NB4 (cell line): Measurements from ENCODE around the gene TCF25.
"Not testable (repeated sequence)": the region's sequence is repeated elsewhere in the genome, so short reads cannot be mapped to it uniquely, and the experiment has no call there.

Source experiments
- POLR2A ChIP-seq: IDR thresholded peaks from 2 replicates; pipeline ENCODE4 v1.6.1; 2011; ENCODE audit warnings: mild to moderate bottlenecking; ENCODE audit not compliant: insufficient read length; ENCODE audit errors: extremely low read depth
- TF ChIP-seq, protein P1 (sequence below): IDR thresholded peaks from one replicate; pipeline ENCODE4 v1.5.1; 2012; ENCODE audit warnings: low read depth, low read length

DNA sequence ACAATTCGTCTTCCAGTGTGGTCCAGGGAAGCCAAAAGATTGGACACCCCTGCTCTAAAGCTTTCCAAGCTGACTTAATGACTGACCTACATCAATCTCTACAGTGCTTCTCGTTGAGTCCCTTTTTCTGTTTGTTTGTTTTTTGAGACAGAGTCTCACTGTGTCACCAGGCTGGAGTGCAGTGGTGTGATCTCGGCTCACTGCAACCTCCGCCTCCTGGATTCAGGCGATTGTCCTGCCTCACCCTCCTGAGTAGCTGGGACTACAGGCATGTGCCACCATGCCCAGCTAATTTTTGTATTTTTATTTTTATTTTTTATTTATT, 49.6 kb upstream of the TCF25 start:
- TF ChIP-seq, protein P1, sequence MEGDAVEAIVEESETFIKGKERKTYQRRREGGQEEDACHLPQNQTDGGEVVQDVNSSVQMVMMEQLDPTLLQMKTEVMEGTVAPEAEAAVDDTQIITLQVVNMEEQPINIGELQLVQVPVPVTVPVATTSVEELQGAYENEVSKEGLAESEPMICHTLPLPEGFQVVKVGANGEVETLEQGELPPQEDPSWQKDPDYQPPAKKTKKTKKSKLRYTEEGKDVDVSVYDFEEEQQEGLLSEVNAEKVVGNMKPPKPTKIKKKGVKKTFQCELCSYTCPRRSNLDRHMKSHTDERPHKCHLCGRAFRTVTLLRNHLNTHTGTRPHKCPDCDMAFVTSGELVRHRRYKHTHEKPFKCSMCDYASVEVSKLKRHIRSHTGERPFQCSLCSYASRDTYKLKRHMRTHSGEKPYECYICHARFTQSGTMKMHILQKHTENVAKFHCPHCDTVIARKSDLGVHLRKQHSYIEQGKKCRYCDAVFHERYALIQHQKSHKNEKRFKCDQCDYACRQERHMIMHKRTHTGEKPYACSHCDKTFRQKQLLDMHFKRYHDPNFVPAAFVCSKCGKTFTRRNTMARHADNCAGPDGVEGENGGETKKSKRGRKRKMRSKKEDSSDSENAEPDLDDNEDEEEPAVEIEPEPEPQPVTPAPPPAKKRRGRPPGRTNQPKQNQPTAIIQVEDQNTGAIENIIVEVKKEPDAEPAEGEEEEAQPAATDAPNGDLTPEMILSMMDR = not testable (repeated sequence)
- TF ChIP-seq POLR2A = not testable (repeated sequence)
